Kidney (tissue), 14 donors: ENCODE measurements around the gene RBBP8. TPM values are rescaled to one million over a fixed set of nuclear protein-coding genes. Genes with fewer than 3 reads are reported as not detected.

ENCODE experiments used
- DNase-seq, 5 donors: peaks; one replicate each; pipeline ENCODE4 v3.0.0-alpha.2; 2013 to 2020
- FAIRE-seq: peaks from 2 replicates; lab custom pipeline; 2012; peaks lifted over from hg19 to GRCh38; lab: Jason Lieb, UNC
- H3K27ac ChIP-seq, 2 donors: one replicate each; pipeline ENCODE4 v1.7.0; 2013; ENCODE audit warnings: low read depth in 2 of 2, low read length in 2 of 2, inconsistent platforms in 1 of 2
- H3K27me3 ChIP-seq: one replicate; pipeline ENCODE4 v1.7.1; 2013; ENCODE audit warnings: low read length, inconsistent platforms; ENCODE audit not compliant: control insufficient read depth, insufficient read depth
- H3K36me3 ChIP-seq, 3 donors: one replicate each; pipeline versions ENCODE4 v1.7.0 to v1.7.1; 2013; ENCODE audit warnings: low read length in 3 of 3, control low read depth in 1 of 3, inconsistent platforms in 1 of 3; ENCODE audit not compliant: insufficient read depth in 3 of 3, control insufficient read depth in 2 of 3
- H3K4me1 ChIP-seq, 3 donors: one replicate each; pipeline versions ENCODE4 v1.7.0 to v1.7.1; 2013; ENCODE audit warnings: low read length in 3 of 3, inconsistent platforms in 1 of 3, low read depth in 1 of 3; ENCODE audit not compliant: control insufficient read depth in 2 of 3, insufficient read depth in 2 of 3
- H3K4me3 ChIP-seq, 3 donors: one replicate each; pipeline versions ENCODE4 v1.7.0 to v1.8.1; 2013; ENCODE audit warnings: low read length in 3 of 3, control low read depth in 1 of 3, inconsistent platforms in 1 of 3
- H3K9ac ChIP-seq, 3 donors: one replicate each; pipeline versions ENCODE4 v1.7.0 to v1.7.1; 2013; ENCODE audit warnings: low read length in 3 of 3, control low read depth in 1 of 3, inconsistent platforms in 1 of 3
- H3K9me3 ChIP-seq, 3 donors: one replicate each; pipeline versions ENCODE4 v1.7.0 to v1.7.1; 2013; ENCODE audit warnings: low read length in 3 of 3, control low read depth in 1 of 3, inconsistent platforms in 1 of 3; ENCODE audit not compliant: control insufficient read depth in 2 of 3, insufficient read depth in 1 of 3
- intact Hi-C: fragments of 100-400 bp; cut with DNase I; formaldehyde crosslinking; loops from one replicate; pipeline ENCODE4 v1.11.1; 2022
- polyA plus RNA-seq: library from polyadenylated mRNA; stranded (reverse); fragments of 350-450 nt; fragmentation: Illumina TruSeq; extraction: RNeasy Lipid Tissue Mini Kit (QIAGEN cat#74804); gene quantifications from one replicate; pipeline ENCODE4 v1.2.3, GENCODE V29; 2014; ENCODE audit warnings: low read depth, low replicate concordance; ENCODE audit not compliant: insufficient read depth
- total RNA-seq: library from RNA; stranded (reverse); fragmentation: NEBNext Ultra II Directional; extraction: Animal tissue kit (Norgen Biotek cat#: 25700); gene quantifications from one replicate; pipeline ENCODE4 v1.2.1, GENCODE V29; 2021
- TF ChIP-seq, protein P1 (sequence below): IDR thresholded peaks from 3 replicates; pipeline ENCODE4 v1.5.1; 2012; ENCODE audit warnings: mild to moderate bottlenecking, moderate library complexity, borderline replicate concordance; ENCODE audit not compliant: insufficient read depth; ENCODE audit errors: extremely low read depth
- donor health status: control.
- donor health status: control.
- donor health status: control.
- donor health status: control.
- donor health status: control.
- donor health status: DM: yes; HTN: yes; CAD: no.
- donor health status: Normal renal cell carcinoma (clear cell type).

The RBBP8 gene
- total and polyA plus RNA-seq, 2 donors from 2014 or later, result 45.8 to 166 TPM

DNA sequence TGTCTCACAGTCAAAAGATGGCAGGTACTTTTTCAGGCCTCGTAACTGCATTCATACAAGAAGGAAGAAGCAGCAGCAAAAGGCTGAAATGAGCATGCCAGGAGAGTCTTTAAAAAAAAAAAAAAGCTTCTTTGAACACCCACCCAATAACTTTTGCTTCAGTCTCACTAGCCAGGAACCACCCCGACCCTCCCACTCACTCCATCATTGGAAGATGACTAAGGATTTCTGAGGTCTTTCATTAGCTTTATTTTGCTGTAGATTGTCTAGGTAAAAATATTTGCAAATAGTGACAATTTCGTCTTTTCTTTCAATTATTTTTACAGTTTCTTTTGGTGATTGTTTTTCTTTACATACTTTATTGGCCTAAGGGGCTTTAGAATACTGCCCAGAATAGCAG lies 37.9 kb downstream of the RBBP8 start:
- Histone ChIP-seq H3K4me3 (no peak overlapping the region), H3K9ac (no peak overlapping the region), H3K27ac (no peak overlapping the region), H3K27me3 (no peaks in the 10 kb centered on the region), H3K9me3 (no peaks in the 10 kb centered on the region), H3K4me1 (peaks cover 0 to 14% (median 0%) of the 10 kb centered on the region in 3 donors), H3K36me3 (no peaks in the 10 kb centered on the region)
- no peak for FAIRE-seq
- intact Hi-C loops, result no loop called here
- TF ChIP-seq, protein P1, sequence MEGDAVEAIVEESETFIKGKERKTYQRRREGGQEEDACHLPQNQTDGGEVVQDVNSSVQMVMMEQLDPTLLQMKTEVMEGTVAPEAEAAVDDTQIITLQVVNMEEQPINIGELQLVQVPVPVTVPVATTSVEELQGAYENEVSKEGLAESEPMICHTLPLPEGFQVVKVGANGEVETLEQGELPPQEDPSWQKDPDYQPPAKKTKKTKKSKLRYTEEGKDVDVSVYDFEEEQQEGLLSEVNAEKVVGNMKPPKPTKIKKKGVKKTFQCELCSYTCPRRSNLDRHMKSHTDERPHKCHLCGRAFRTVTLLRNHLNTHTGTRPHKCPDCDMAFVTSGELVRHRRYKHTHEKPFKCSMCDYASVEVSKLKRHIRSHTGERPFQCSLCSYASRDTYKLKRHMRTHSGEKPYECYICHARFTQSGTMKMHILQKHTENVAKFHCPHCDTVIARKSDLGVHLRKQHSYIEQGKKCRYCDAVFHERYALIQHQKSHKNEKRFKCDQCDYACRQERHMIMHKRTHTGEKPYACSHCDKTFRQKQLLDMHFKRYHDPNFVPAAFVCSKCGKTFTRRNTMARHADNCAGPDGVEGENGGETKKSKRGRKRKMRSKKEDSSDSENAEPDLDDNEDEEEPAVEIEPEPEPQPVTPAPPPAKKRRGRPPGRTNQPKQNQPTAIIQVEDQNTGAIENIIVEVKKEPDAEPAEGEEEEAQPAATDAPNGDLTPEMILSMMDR, result no peak
- DNase-seq, result no peak

DNA sequence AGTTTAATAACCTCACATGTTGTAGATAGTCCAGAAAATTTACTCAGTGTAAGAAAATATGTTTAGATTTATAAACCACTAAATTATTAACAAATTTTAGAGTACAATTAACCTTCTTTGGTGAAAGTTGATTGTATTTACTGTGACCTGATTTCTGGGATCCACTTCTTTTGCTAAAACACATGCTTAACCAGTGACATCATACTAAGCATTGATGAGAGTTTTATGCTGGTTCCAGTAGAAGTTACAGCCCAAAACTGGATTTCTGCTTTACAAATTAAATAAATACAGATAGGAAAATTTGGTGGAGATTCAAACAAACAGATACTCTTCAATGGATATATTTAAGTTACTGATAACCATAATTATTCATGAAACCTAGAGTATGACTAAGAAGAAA lies 40.9 kb downstream of the RBBP8 start:
- DNase-seq, result no peak

DNA sequence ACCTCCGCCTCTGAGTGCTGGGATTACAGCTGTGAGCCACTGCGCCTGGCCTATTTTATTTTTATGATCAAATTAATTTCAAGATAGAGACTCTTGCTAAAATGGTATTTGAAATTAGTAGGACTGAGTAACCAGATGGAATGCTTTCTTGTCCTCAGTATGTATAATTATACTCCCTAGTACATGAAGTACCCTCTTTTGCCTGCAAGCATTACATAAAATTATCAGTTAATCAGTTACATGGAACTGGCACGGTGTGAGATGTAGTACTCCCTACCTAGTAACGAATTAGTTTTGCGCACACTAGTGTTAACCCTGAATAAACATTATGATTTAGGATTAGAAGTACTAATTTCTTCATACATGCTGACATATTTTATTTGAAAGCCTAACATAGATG lies 41.6 kb downstream of the RBBP8 start:
- H3K27ac ChIP-seq, result peak overlapping the region; percentile 45 to 84
- no peak overlapping the region for H3K9ac ChIP-seq
- no peaks in the 10 kb centered on the region for H3K9me3 ChIP-seq
- intact Hi-C loops, result no loop called here
- H3K4me3 ChIP-seq, result peak overlapping the region in 1 of 3 donors; percentile 6
- H3K36me3 ChIP-seq, result no peaks in the 10 kb centered on the region
- FAIRE-seq (peak; percentile 97), DNase-seq (peak in 2 of 5 donors; percentile 17 to 47)
- TF ChIP-seq, protein P1, result no peak
- peaks cover 2 to 17% (median 4%) of the 10 kb centered on the region in 3 donors for H3K4me1 ChIP-seq
- H3K27me3 ChIP-seq, result no peaks in the 10 kb centered on the region

More for the DNA sequence above, 40.9 kb downstream of the RBBP8 start:
- H3K4me1 ChIP-seq, result peaks cover 0 to 17% (median 4%) of the 10 kb centered on the region in 3 donors
- no peak overlapping the region for H3K9ac ChIP-seq
- no peak overlapping the region for H3K4me3 ChIP-seq
- H3K27ac ChIP-seq, result peak overlapping the region; percentile 45 to 84
- H3K27me3 ChIP-seq, result no peaks in the 10 kb centered on the region
- H3K9me3 ChIP-seq, result no peaks in the 10 kb centered on the region
- intact Hi-C loops, result no loop called here
- FAIRE-seq, result no peak
- H3K36me3 ChIP-seq, result no peaks in the 10 kb centered on the region
- TF ChIP-seq, protein P1, result no peak

DNA sequence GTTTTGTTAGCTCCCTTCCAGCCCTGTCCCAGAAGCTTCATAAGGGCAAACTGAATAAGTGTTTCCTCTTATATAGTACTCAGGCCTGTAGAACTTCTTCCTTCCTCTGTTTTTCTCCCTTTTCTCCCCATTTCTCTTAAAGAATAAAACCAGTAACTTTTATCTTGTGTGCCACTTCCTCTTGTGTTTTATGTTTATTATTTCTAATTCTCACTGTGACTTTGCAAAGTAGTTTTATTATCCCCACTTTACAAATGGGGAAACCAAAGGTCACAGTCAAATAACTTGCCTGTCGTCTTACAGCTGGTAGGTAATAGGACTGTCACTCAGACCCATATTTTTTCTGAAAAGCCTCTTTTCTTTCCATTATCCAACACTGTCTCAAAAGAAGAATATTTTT lies 42.4 kb downstream of the RBBP8 start:
- TF ChIP-seq, protein P1, result no peak
- peaks cover 2 to 17% (median 4%) of the 10 kb centered on the region in 3 donors for H3K4me1 ChIP-seq
- H3K27me3 ChIP-seq, result no peaks in the 10 kb centered on the region
- no peak overlapping the region for H3K9ac ChIP-seq
- peak overlapping the region in 1 of 3 donors; percentile 49 for H3K4me3 ChIP-seq
- intact Hi-C loops, result no loop called here
- H3K27ac ChIP-seq, result peak overlapping the region in 1 of 2 donors; percentile 54
- H3K9me3 ChIP-seq, result no peaks in the 10 kb centered on the region
- FAIRE-seq (no peak), DNase-seq (no peak)
- H3K36me3 ChIP-seq, result no peaks in the 10 kb centered on the region
